ENCODE data around the gene NAB2.

NAB2 gene

GRCh38 chr12:57105011-57105753 lies 16.3 kb downstream of the NAB2 start:
- H3K36me3 ChIP-seq (ENCODE audit: insufficient read depth, insufficient read length, low read length) = peaks cover 70% of the 10 kb centered on the region
- no peak overlapping the region for H3K9ac ChIP-seq (ENCODE audit: insufficient read length, low read depth)
- H3K9me3 ChIP-seq (ENCODE audit: insufficient read depth, low read length) = no peaks in the 10 kb centered on the region
- no peak for TF ChIP-seq ZNF274 (IDR thresholded peaks at IDR 0.05; ENCODE audit: low read depth, low read length)
- no peak for TF ChIP-seq YY1 (IDR thresholded peaks at IDR 0.05; ENCODE audit: insufficient read depth, insufficient read length)
- no peak for TF ChIP-seq SUZ12 (IDR thresholded peaks at IDR 0.05; ENCODE audit: extremely low read depth, insufficient read depth, insufficient read length)
- no peak overlapping the region for H3K4me3 ChIP-seq (ENCODE audit: insufficient read length, low read depth)
- H3K4me1 ChIP-seq (ENCODE audit: insufficient read depth, insufficient read length) = peaks cover 18% of the 10 kb centered on the region
- no peaks in the 10 kb centered on the region for H3K27me3 ChIP-seq (ENCODE audit: insufficient read depth, insufficient read length)
- DNase-seq (ENCODE audit: low read depth, low spot score) = no peak

GRCh38 chr12:57106021-57106708 lies 17.3 kb downstream of the NAB2 start:
- H3K36me3 ChIP-seq (ENCODE audit: insufficient read depth, insufficient read length, low read length) = peaks cover 66% of the 10 kb centered on the region
- DNase-seq (ENCODE audit: low read depth, low spot score) = no peak
- TF ChIP-seq YY1 (IDR thresholded peaks at IDR 0.05; ENCODE audit: insufficient read depth, insufficient read length) = no peak

DNA sequence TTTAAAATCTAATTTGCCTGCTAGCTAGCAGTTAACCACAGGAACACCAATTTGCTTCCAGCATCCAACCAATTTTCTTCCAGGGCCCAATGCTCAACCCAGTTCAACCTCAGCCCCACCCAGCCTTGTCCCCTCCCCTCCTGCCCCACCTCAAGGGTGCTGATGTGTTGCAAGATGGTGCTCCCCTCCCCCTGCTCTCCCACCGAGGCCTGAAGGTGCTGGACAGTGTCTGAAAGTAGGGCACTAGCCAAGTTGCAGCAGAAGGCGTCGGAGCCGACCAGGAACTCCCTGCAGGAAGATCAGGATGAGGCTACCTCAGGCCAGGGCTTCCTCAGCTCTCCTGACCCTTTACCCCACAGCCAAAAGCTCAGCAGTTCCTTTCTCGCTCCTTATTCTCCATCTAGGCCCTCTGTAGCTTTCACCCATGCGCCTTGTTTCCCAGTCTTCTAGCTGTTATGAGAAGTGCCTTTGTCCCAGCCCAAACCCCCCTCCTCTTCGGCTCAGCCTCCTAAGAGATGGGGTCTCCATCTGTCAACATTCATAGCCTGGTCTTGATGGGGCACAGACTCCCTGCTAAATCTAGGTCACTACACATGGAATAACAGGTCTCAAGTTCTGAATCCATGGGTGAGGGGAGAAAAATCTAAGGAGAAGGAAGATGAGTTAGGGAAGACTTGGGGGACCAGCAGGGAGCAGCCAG lies 18.7 kb downstream of the NAB2 start:
- no peak overlapping the region for H3K4me3 ChIP-seq (ENCODE audit: insufficient read length, low read depth)
- TF ChIP-seq ZNF274 (IDR thresholded peaks at IDR 0.05; ENCODE audit: low read depth, low read length) (no peak), YY1 (IDR thresholded peaks at IDR 0.05; ENCODE audit: insufficient read depth, insufficient read length) (no peak), SUZ12 (IDR thresholded peaks at IDR 0.05; ENCODE audit: extremely low read depth, insufficient read depth, insufficient read length) (no peak)
- H3K9me3 ChIP-seq (ENCODE audit: insufficient read depth, low read length) = no peaks in the 10 kb centered on the region
- H3K9ac ChIP-seq (ENCODE audit: insufficient read length, low read depth) = no peak overlapping the region
- H3K4me1 ChIP-seq (ENCODE audit: insufficient read depth, insufficient read length) = peaks cover 11% of the 10 kb centered on the region
- peaks cover 56% of the 10 kb centered on the region for H3K36me3 ChIP-seq (ENCODE audit: insufficient read depth, insufficient read length, low read length)
- DNase-seq (ENCODE audit: low read depth, low spot score) = no peak
- no peaks in the 10 kb centered on the region for H3K27me3 ChIP-seq (ENCODE audit: insufficient read depth, insufficient read length)

More at GRCh38 chr12:57106021-57106708, 17.3 kb downstream of the NAB2 start:
- Histone ChIP-seq H3K9ac (ENCODE audit: insufficient read length, low read depth) (no peak overlapping the region), H3K9me3 (ENCODE audit: insufficient read depth, low read length) (no peaks in the 10 kb centered on the region), H3K27me3 (ENCODE audit: insufficient read depth, insufficient read length) (no peaks in the 10 kb centered on the region), H3K4me3 (ENCODE audit: insufficient read length, low read depth) (no peak overlapping the region), H3K4me1 (ENCODE audit: insufficient read depth, insufficient read length) (peaks cover 18% of the 10 kb centered on the region)

DNA sequence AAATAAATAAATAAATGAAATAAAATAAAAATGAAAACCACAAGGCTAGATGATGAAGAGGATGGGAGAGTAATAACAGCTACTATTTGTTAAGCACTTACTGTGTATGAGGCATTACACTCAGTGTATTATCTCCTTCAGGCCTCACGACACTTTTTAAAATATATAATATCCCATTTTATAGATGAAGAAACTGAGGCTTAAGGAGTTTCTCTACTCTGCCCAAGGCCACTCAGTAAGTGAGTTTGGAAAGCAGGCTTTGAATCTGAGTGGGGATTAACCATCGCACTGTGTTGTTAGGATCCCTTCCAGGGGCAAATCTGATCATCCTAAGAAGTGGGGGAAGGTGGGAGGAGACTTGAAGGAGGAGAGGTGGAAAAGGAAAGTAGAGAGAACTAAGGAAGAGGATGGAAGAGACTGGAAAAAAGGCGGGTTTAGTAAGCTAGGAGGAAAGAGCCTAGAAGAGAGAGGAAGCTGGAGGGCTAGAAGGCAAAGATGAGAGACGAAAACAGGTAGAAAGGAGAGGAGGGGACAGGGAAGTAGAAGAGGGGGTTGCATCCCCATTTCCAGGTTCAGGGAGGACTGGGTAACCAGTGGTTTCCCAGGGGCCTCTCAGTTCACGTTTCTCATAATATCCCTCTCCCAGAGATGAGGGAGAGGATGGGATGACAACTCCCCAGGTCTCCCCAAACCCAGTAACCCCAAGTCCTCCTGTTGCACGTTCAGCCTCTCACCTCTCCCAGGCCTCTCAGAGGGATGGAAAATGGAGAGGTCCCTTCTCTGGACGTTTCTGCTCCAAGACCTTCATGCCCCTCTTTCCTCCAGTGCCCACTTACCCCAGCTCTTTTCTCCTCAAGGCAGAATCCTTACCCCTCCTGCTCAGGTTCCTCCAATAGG lies 20.5 kb downstream of the NAB2 start:
- Histone ChIP-seq H3K9ac (ENCODE audit: insufficient read length, low read depth) (peak overlapping the region; percentile 50), H3K36me3 (ENCODE audit: insufficient read depth, insufficient read length, low read length) (peaks cover 43% of the 10 kb centered on the region), H3K4me1 (ENCODE audit: insufficient read depth, insufficient read length) (peaks cover 14% of the 10 kb centered on the region), H3K4me3 (ENCODE audit: insufficient read length, low read depth) (peak overlapping the region; percentile 84), H3K27me3 (ENCODE audit: insufficient read depth, insufficient read length) (no peaks in the 10 kb centered on the region), H3K9me3 (ENCODE audit: insufficient read depth, low read length) (no peaks in the 10 kb centered on the region)
- TF ChIP-seq ZNF274 (IDR thresholded peaks at IDR 0.05; ENCODE audit: low read depth, low read length) = no peak
- no peak for TF ChIP-seq SUZ12 (IDR thresholded peaks at IDR 0.05; ENCODE audit: extremely low read depth, insufficient read depth, insufficient read length)
- no peak for TF ChIP-seq YY1 (IDR thresholded peaks at IDR 0.05; ENCODE audit: insufficient read depth, insufficient read length)
- DNase-seq (ENCODE audit: low read depth, low spot score) = no peak

DNA sequence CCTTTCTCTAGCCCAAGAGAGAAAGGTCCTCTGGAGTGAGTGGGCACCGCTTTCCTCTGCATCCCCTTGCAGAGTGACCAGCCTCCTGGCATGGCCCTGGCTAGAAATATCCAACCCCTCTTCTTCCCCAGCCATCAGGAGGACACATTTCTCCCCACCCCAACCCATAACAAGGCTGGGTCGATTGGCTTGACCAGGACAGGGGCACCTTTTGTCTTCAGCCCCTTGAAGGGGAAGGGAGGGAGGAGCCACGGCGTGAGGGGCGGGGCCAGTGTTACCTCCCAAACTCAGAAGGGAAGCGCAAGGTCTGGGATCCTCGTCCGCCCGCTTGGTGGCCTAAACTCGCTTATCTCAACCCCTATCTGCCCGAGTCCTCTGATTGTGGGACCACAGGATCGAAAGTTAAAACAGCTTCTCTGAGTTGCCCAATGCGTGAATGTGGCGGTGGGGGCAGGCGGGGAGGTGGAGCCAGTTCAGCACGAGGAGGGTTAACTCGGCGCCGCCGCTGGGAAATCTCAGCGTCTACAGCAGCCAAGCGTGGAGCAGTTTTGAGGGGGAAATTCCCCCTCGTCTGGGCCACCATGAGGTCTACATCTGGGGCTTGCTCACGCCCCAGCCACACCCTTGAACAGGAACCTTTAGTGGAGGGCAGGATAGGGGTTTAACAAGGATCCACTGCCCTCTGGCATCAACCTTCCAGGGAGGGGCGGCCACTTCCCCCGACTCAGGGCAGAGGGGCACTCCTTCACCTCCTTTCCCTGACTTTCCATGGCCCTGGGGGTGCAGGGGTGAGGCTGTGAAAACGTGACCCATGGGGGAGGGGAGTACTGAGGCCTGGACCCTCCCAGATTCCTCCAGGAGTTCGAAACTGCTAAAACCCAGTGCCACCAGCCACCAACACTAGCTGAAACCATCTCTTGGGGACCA lies 21.5 kb downstream of the NAB2 start:
- peak overlapping the region; percentile 96 for H3K9ac ChIP-seq (ENCODE audit: insufficient read length, low read depth)
- peaks cover 14% of the 10 kb centered on the region for H3K4me1 ChIP-seq (ENCODE audit: insufficient read depth, insufficient read length)
- H3K4me3 ChIP-seq (ENCODE audit: insufficient read length, low read depth) = peak overlapping the region; percentile 84
- no peaks in the 10 kb centered on the region for H3K27me3 ChIP-seq (ENCODE audit: insufficient read depth, insufficient read length)
- H3K9me3 ChIP-seq (ENCODE audit: insufficient read depth, low read length) = no peaks in the 10 kb centered on the region
- TF ChIP-seq YY1 (IDR thresholded peaks at IDR 0.05; ENCODE audit: insufficient read depth, insufficient read length) (no peak), ZNF274 (IDR thresholded peaks at IDR 0.05; ENCODE audit: low read depth, low read length) (no peak), SUZ12 (IDR thresholded peaks at IDR 0.05; ENCODE audit: extremely low read depth, insufficient read depth, insufficient read length) (no peak)
- peaks cover 34% of the 10 kb centered on the region for H3K36me3 ChIP-seq (ENCODE audit: insufficient read depth, insufficient read length, low read length)
- DNase-seq (ENCODE audit: low read depth, low spot score) = no peak

Measured in NT2/D1 (cell line).